ENCODE data around the gene MLLT1. TPM values are rescaled to one million over a fixed set of nuclear protein-coding genes. Genes with fewer than 3 reads are reported as not detected.

Gene MLLT1

Small RNAs within 50 kb of the gene (small RNA-seq; reads per million reads assigned to genes)
- not detected for gene AC011471.1 (ENCODE audit: insufficient read depth)
